IMR-90 (cell line): ENCODE results near the gene REV3L.

Experiments
- CTCF ChIP-seq: conservative IDR thresholded peaks from 2 replicates; pipeline ENCODE4 v1.5.1; 2012; ENCODE audit warnings: mild to moderate bottlenecking, low read depth, low read length, improper control_type of control experiment
- POLR2A ChIP-seq: IDR thresholded peaks from 2 replicates; pipeline ENCODE4 v1.6.1; 2012; ENCODE audit warnings: mild to moderate bottlenecking, low read depth, low read length

- TF ChIP-seq POLR2A, result no peak
- TF ChIP-seq CTCF, result no peak
Measured at GRCh38 chr6:111469543-111469942, 13.5 kb downstream of the REV3L start.
